ENCODE data around the gene TGFBR2. TPM values are rescaled to one million over a fixed set of nuclear protein-coding genes. Genes with fewer than 3 reads are reported as not detected.
A peak's percentile ranks its signal among the peaks of the same experiment; 100 is the strongest.

TGFBR2 gene
- total RNA-seq, 1 donor from 2014 or later = 15.6 TPM

DNA sequence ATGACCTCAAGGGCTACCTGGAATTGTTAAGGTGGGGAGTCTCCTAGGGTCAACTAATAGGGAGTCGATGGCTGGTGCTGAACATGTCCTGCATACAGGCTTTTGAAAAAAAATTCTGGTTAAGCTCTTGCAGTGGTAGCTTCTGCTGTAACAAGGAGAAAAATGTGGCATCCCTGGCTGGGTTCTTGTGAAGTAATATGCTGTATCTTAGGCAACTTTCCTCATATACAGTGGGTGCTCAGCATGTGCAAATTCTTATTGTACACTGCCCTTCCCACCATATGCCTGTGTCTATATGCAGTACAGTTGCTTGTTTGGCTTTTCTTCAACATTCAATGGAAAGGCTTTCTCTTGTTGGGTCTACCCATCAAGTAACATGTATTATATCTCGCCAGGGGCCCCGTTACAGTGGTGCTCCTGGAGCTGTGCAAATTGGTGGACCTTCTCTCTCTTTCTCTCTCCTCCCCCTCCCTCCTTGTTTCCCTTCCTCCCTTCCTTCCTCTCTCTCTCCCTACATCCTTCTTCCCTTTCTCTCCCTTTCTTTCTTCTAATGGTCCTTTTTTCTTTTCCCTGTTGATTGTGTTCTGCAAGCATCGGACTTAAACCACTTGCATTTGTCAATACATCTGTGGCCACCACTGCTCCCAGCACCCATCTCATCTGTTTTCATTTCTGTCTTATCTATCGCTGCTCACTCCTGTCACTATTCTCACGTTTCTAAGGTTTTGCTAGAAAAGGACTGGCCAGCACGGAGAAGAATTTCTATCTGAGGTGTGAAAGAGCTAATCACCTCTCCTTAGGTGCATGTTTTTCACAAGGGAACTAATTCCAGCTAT lies 35.2 kb downstream of the TGFBR2 start:
- Mint-ChIP-seq H3K4me1 (peaks cover 12% of the 10 kb centered on the region), H3K27me3 (ENCODE audit: low read depth) (no peaks in the 10 kb centered on the region), H3K4me3 (no peak overlapping the region), H3K9me3 (no peaks in the 10 kb centered on the region), H3K36me3 (peaks cover 11% of the 10 kb centered on the region), H3K27ac (no peak overlapping the region)
- TF ChIP-seq, protein P1, sequence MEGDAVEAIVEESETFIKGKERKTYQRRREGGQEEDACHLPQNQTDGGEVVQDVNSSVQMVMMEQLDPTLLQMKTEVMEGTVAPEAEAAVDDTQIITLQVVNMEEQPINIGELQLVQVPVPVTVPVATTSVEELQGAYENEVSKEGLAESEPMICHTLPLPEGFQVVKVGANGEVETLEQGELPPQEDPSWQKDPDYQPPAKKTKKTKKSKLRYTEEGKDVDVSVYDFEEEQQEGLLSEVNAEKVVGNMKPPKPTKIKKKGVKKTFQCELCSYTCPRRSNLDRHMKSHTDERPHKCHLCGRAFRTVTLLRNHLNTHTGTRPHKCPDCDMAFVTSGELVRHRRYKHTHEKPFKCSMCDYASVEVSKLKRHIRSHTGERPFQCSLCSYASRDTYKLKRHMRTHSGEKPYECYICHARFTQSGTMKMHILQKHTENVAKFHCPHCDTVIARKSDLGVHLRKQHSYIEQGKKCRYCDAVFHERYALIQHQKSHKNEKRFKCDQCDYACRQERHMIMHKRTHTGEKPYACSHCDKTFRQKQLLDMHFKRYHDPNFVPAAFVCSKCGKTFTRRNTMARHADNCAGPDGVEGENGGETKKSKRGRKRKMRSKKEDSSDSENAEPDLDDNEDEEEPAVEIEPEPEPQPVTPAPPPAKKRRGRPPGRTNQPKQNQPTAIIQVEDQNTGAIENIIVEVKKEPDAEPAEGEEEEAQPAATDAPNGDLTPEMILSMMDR (IDR thresholded peaks at IDR 0.05; ENCODE audit: unreplicated experiment) = no peak
- no peak for DNase-seq (ENCODE audit: low spot score in 2 of 2, unreplicated experiment in 2 of 2)

DNA sequence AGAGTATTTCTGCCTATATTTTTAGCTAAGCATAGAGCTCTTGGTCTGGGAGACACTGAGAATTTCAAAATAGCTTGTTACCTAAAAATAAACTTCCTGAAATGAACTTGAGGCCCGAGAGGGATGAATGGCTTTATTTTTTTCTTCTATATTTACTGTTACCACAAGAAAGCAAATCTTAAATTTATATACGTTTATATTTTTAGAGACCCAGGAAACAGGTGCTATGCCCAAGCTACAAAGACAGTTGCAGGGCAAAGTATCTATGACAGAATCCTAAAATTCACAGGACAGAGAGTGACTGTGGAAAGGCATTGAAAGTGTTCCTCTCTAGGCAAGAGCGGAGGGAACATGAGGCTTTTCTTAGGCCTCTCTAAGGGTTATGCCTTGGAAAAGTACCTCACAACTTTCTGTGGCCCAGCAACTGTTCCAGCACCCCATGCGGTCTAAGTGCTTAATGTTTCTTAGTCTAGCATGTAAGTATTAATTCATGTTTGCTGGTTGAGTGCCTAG lies 36.5 kb downstream of the TGFBR2 start:
- TF ChIP-seq, protein P1 (IDR thresholded peaks at IDR 0.05; ENCODE audit: unreplicated experiment) = no peak
- H3K27me3 Mint-ChIP-seq (ENCODE audit: low read depth) = no peaks in the 10 kb centered on the region

DNA sequence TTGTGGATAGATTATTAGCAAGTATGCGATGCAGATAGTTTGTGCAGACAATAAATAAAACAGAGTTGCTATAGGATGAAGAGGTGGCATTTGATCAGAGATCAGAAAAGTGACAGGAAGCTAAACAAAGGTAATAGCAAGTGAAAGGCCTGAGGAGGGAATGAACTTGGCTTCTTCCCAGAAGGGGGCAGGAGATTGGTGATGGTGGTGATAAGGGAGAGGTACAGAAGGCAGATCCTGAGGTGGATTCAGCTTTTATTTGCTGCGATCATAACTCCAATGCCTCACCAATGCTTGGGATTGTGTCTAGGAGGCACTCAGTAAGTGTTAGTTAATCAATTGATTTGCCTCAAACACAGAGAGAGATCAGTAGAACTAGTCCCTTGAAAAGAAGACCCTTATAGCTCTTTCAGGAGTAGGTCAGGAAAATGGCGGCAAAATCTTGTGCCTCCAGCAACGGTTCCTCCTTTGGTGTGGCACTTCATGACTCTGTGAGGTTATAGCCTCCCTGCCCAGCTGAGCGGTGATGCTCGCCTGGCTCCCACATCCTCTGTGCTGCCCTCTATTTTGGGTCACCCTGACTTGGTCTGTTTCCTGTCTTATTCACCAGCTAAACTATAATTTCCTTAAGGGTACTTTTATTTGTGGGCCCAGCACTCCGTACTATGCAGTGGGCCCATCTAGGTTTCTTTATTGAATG lies 37.5 kb downstream of the TGFBR2 start:
- peak overlapping the region; percentile 1 for H3K27ac Mint-ChIP-seq
- H3K36me3 Mint-ChIP-seq = peaks cover 21% of the 10 kb centered on the region
- TF ChIP-seq, protein P1 (IDR thresholded peaks at IDR 0.05; ENCODE audit: unreplicated experiment) = no peak

More for the DNA sequence above, 36.5 kb downstream of the TGFBR2 start:
- H3K36me3 Mint-ChIP-seq = peaks cover 17% of the 10 kb centered on the region
- H3K9me3 Mint-ChIP-seq = no peaks in the 10 kb centered on the region
- no peak overlapping the region for H3K27ac Mint-ChIP-seq
- no peak overlapping the region for H3K4me3 Mint-ChIP-seq
- DNase-seq (ENCODE audit: low spot score in 2 of 2, unreplicated experiment in 2 of 2) = no peak
- H3K4me1 Mint-ChIP-seq = peaks cover 12% of the 10 kb centered on the region

DNA sequence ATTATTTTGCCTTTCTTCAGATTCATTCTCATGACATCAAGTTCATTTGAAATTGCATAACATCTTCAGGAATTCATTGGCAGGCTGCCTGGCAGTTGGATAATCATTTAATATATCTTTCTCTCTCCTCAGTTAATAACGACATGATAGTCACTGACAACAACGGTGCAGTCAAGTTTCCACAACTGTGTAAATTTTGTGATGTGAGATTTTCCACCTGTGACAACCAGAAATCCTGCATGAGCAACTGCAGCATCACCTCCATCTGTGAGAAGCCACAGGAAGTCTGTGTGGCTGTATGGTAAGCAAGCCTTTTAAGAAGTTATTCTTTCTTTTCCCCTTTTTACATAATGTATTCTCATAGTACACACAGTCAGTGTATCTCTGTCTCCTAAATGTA lies 38.2 kb downstream of the TGFBR2 start:
- TF ChIP-seq, protein P1 (IDR thresholded peaks at IDR 0.05; ENCODE audit: unreplicated experiment) = no peak
- Mint-ChIP-seq H3K4me3 (no peak overlapping the region), H3K36me3 (peaks cover 25% of the 10 kb centered on the region), H3K27me3 (ENCODE audit: low read depth) (no peaks in the 10 kb centered on the region), H3K27ac (no peak overlapping the region), H3K4me1 (peaks cover 12% of the 10 kb centered on the region), H3K9me3 (no peaks in the 10 kb centered on the region)
- DNase-seq (ENCODE audit: low spot score in 2 of 2, unreplicated experiment in 2 of 2) = no peak

More for the DNA sequence above, 37.5 kb downstream of the TGFBR2 start:
- H3K4me1 Mint-ChIP-seq = peaks cover 12% of the 10 kb centered on the region
- DNase-seq (ENCODE audit: low spot score in 2 of 2, unreplicated experiment in 2 of 2) = no peak
- H3K9me3 Mint-ChIP-seq = no peaks in the 10 kb centered on the region
- no peaks in the 10 kb centered on the region for H3K27me3 Mint-ChIP-seq (ENCODE audit: low read depth)
- H3K4me3 Mint-ChIP-seq = no peak overlapping the region

DNA sequence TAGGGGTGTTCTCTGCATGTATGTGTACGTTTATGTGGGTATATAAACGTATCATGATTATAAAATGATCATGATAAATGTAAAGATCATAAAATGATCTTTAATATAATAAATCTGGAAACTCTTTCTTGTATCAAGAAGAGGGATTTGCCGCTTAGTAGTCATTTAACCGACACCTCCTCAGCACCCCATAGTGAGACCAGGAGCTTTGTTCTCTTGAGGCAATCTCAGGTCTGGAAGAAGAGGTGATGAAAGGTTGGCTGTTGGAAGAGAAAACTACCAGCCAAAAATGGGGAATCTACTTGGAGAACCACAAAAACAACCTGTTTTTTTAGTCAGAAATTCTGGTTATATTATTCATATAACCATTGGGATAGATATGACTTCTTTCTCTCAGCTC lies 38.7 kb downstream of the TGFBR2 start:
- H3K36me3 Mint-ChIP-seq = peaks cover 28% of the 10 kb centered on the region
- peaks cover 12% of the 10 kb centered on the region for H3K4me1 Mint-ChIP-seq
- TF ChIP-seq, protein P1 (IDR thresholded peaks at IDR 0.05; ENCODE audit: unreplicated experiment) = no peak
- H3K9me3 Mint-ChIP-seq = no peaks in the 10 kb centered on the region
- no peak overlapping the region for H3K4me3 Mint-ChIP-seq
- no peaks in the 10 kb centered on the region for H3K27me3 Mint-ChIP-seq (ENCODE audit: low read depth)
- no peak for DNase-seq (ENCODE audit: low spot score in 2 of 2, unreplicated experiment in 2 of 2)
- no peak overlapping the region for H3K27ac Mint-ChIP-seq

Data from mesothelial cell of epicardium (in vitro differentiated cells).